ENCODE measurements around the gene PDSS2.

DNA sequence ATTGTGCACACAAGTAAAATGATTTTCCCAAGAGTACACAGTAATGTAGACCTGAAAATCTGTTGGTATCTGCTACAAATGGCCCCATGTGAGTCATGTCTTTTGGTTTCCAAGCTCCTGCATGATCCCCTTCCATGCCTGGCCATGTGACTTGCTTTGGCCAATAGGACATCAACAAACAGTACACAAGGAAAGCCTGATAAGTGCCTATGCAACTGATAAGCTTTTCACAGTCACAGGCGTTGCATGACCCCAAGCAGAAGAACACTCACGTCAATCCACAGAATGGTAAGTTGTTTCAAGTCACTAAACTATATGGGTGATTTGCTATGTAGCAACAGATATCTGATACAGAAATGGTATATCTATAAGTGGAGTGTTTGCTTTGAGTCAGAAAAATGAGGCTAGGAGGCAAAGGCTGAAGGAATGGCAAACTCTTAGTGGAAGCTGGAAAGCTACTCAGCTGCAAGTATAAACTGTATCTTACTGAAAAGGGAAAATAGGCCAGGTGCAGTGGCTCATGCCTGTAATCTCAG, 184.0 kb downstream of the PDSS2 start:
- TF ChIP-seq CTCF (IDR thresholded peaks at IDR 0.05 in 8 of 11, conservative IDR thresholded peaks at IDR 0.05 in 3 of 11) (no peak), POLR2A (IDR thresholded peaks at IDR 0.05) (no peak), POLR2AphosphoS5 (IDR thresholded peaks at IDR 0.05) (no peak)
